Heart left ventricle (tissue), 16 donors: ENCODE results near the gene MICALL1. TPM values are rescaled to one million over a fixed set of nuclear protein-coding genes. Genes with fewer than 3 reads are reported as not detected.

Source experiments
- ATAC-seq, 4 donors: fragments of 200-7000 bp; cut with Tn5 transposase; one replicate each; pipeline ENCODE4 v1.9.1; 2020 to 2022; ENCODE audit warnings: moderate library complexity in 4 of 4, mild to moderate bottlenecking in 3 of 4, moderate number of reproducible peaks in 1 of 4
- DNase-seq, 5 donors: peaks; one replicate each; pipeline ENCODE4 v3.0.0-alpha.2; 2020
- H3K27ac ChIP-seq, 12 donors: fragments of 200-600 bp; sonication (generic) in 4 of 12; one replicate each; pipeline versions ENCODE4 v1.5.0 to v1.8.0; 2016 to 2022; ENCODE audit warnings: mild to moderate bottlenecking in 2 of 12
- H3K27me3 ChIP-seq, 9 donors: fragments of 200-600 bp; sonication (generic) in 2 of 9; one replicate each; pipeline versions ENCODE4 v1.5.1 to v1.8.0; 2016 to 2022; ENCODE audit warnings: mild to moderate bottlenecking in 3 of 9
- H3K36me3 ChIP-seq, 9 donors: fragments of 200-600 bp; sonication (generic) in 2 of 9; one replicate each; pipeline versions ENCODE4 v1.5.0 to v1.8.0; 2018 to 2022; ENCODE audit warnings: mild to moderate bottlenecking in 2 of 9
- H3K4me1 ChIP-seq, 12 donors: fragments of 200-600 bp; sonication (generic) in 4 of 12; one replicate each; pipeline versions ENCODE4 v1.5.0 to v1.8.0; 2016 to 2022; ENCODE audit warnings: mild to moderate bottlenecking in 3 of 12
- H3K4me3 ChIP-seq, 12 donors: fragments of 200-600 bp; sonication (generic) in 4 of 12; one replicate each; pipeline versions ENCODE4 v1.5.0 to v1.8.0; 2017 to 2022; ENCODE audit warnings: mild to moderate bottlenecking in 9 of 12, moderate library complexity in 4 of 12
- H3K9me3 ChIP-seq, 12 donors: fragments of 200-600 bp; sonication (generic) in 4 of 12; one replicate each; pipeline versions ENCODE4 v1.5.0 to v1.8.0; 2016 to 2022; ENCODE audit warnings: mild to moderate bottlenecking in 1 of 12
- CTCF ChIP-seq, 12 donors: fragments of 200-600 bp; sonication (generic) in 4 of 12; IDR thresholded peaks; one replicate each; pipeline versions ENCODE4 v1.5.0 to v1.8.0; 2018 to 2022; ENCODE audit warnings: antibody characterized with exemption in 12 of 12, mild to moderate bottlenecking in 5 of 12
- POLR2A ChIP-seq, 2 donors: fragments of 450-650 bp; IDR thresholded peaks; one replicate each; pipeline ENCODE4 v1.6.1; 2017; ENCODE audit warnings: antibody characterized with exemption in 2 of 2, mild to moderate bottlenecking in 2 of 2, moderate library complexity in 2 of 2
- WGBS, 4 donors: extraction: QIAGEN DNeasy Blood & Tissue Kit in 2 of 4; methylation state at CpG; one replicate each; pipeline versions ENCODE4 v1.1.5 to v1.1.7; 2013 to 2018; 5-methylcytosine and 5-hydroxymethylcytosine counted together
- intact Hi-C, 10 donors: fragments of 100-400 bp; cut with DNase I; formaldehyde crosslinking; loops; one replicate each; pipeline versions ENCODE4 v1.11.1 to v1.14.2; 2022
- microRNA-seq, 4 donors: library from miRNA; unstranded; fragments of <30 nt; microRNA quantifications; one replicate each; pipeline versions ENCODE4 to v1.2.0, GENCODE V29; 2017 to 2020
- polyA plus RNA-seq, 2 donors: library from polyadenylated mRNA; stranded (reverse); fragments of 200-250 nt; gene quantifications; one replicate each; pipeline ENCODE4 v1.2.3, GENCODE V29; 2013
- total RNA-seq, 9 donors: library from RNA; depleted of rRNA in 2 of 9; stranded (reverse); fragments of >200 nt in 2 of 9; fragmentation: NEBNext Ultra II Directional in 3 of 9; extraction: Animal tissue kit (Norgen Biotek cat#: 25700) in 3 of 9; gene quantifications; one replicate each; pipeline versions ENCODE4 v1.1.0 to v1.2.4, GENCODE V29; 2016 to 2023
- donor health status: ischemic (EF 13 %, LVEDD 7.1; RV severe dilation, severe dysfunction).
- donor health status: healthy with polysubstance abuse.
- donor health status: DM: no; HTN: yes; CAD: no.
- donor health status: DM: no; HTN: no; CAD: no.
- donor health status: ischemic (EF 25% LVEDD 6.9; RV normal size, moderate dysfunction).
- donor health status: ischemic (EF 25% LVEDD 5.7; RV mildly dilated, moderate dysfunction).
- donor health status: healthy.
- donor health status: DM: yes; HTN: yes; CAD: no.
- donor health status: ischemic (EF 35%, LVEDD 5.7; RV mildly dilated, moderate dysfunction).
- donor health status: nonischemic (EF 11% LVEDD 7.7; RV severe dilation, severe dysfunction).
- donor health status: DM: yes; HTN: yes; CAD: no.
- donor health status: PGD.
- donor health status: ischemic (EF 29% LVEDD 5.4; RV normal size, mild dysfunction).
- donor health status: nonischemic (EF 23%, LVEDD 6.1; RV moderate dilation, normal function).

The MICALL1 gene
- total and polyA plus RNA-seq, 11 donors = 10.6 to 40.7 (median 17.8) TPM

GRCh38 chr22:37991731-37992442 is 85.8 kb downstream of the MICALL1 start:
- Histone ChIP-seq H3K4me1 (peaks cover 0 to 19% (median 1%) of the 10 kb centered on the region in 12 donors), H3K4me3 (no peak overlapping the region), H3K9me3 (no peaks in the 10 kb centered on the region), H3K27ac (no peak overlapping the region), H3K36me3 (peaks cover 0 to under 1% (median 0%) of the 10 kb centered on the region in 9 donors), H3K27me3 (no peaks in the 10 kb centered on the region)
- no peak for DNase-seq
- 74 to 85% (median 76%) methylated on average over 6 of the region's 6 CpGs for WGBS, 4 donors
- intact Hi-C loops = no loop called here
- TF ChIP-seq POLR2A (IDR thresholded peaks at IDR 0.05) = no peak
- no peak for TF ChIP-seq CTCF (IDR thresholded peaks at IDR 0.05)
- ATAC-seq = no peak

Small RNA genes lying within 50 kb of the gene (microRNA-seq; reads per million reads assigned to microRNA genes)
- gene MIR4534 = 0 reads per million in 4 donors
- gene MIR6820 = 0.77 to 2.1 (median 1.4) reads per million in 4 donors

Other genes with a start within 250 kb of the MICALL1 start
- 10 to 100 TPM; 15.2 to 33.1 (median 25.9) TPM for gene PDXP, start 247.6 kb upstream of the MICALL1 start, total RNA-seq
- gene PDXP, start 247.6 kb upstream of the MICALL1 start, polyA plus RNA-seq = 10 to 100 TPM; 12.8 to 36.4 TPM
- gene LGALS1, start 230.7 kb upstream of the MICALL1 start, total RNA-seq = 1,000 to 10,000 TPM in 3 of 9 donors, 100 to 1,000 TPM in 6; 722 to 2,034 (median 903) TPM
- gene LGALS1, start 230.7 kb upstream of the MICALL1 start, polyA plus RNA-seq = 1,000 to 10,000 TPM; 1,230 to 2,204 TPM
- 10 to 100 TPM in 8 of 9 donors, 1 to 10 TPM in 1; 8.0 to 16.3 (median 13.8) TPM for gene NOL12, start 220.0 kb upstream of the MICALL1 start, total RNA-seq
- gene NOL12, start 220.0 kb upstream of the MICALL1 start, polyA plus RNA-seq = 10 to 100 TPM; 16.8 to 29.2 TPM
- gene TRIOBP, start 209.2 kb upstream of the MICALL1 start, total RNA-seq = 100 to 1,000 TPM in 4 of 9 donors, 10 to 100 TPM in 5; 67.9 to 147 (median 94.7) TPM
- 100 to 1,000 TPM in 1 of 2 donors, 10 to 100 TPM in 1; 54.9 to 119 TPM for gene TRIOBP, start 209.2 kb upstream of the MICALL1 start, polyA plus RNA-seq
- gene GCAT, start 98.4 kb upstream of the MICALL1 start, total RNA-seq = 10 to 100 TPM; 25.2 to 83.6 (median 39.7) TPM
- 10 to 100 TPM; 26.7 to 53.4 TPM for gene GCAT, start 98.4 kb upstream of the MICALL1 start, polyA plus RNA-seq
- not detected for gene GALR3, start 82.9 kb upstream of the MICALL1 start, total RNA-seq
- gene GALR3, start 82.9 kb upstream of the MICALL1 start, polyA plus RNA-seq = not detected
- gene ANKRD54, start 62.0 kb upstream of the MICALL1 start, total RNA-seq = 10 to 100 TPM; 11.6 to 44.6 (median 15.9) TPM
- gene ANKRD54, start 62.0 kb upstream of the MICALL1 start, polyA plus RNA-seq = 10 to 100 TPM; 15.7 to 20.4 TPM
- gene EIF3L, start 56.9 kb upstream of the MICALL1 start, total RNA-seq = 100 to 1,000 TPM; 237 to 456 (median 369) TPM
- gene EIF3L, start 56.9 kb upstream of the MICALL1 start, polyA plus RNA-seq = 100 to 1,000 TPM; 111 to 284 TPM
- gene C22orf23, start 47.3 kb downstream of the MICALL1 start, total RNA-seq = under 1 TPM in 7 of 9 donors, not detected in 2; 0.16 to 0.80 (median 0.44) TPM
- under 1 TPM; 0.37 to 0.65 TPM for gene C22orf23, start 47.3 kb downstream of the MICALL1 start, polyA plus RNA-seq
- gene POLR2F, start 47.4 kb downstream of the MICALL1 start, total RNA-seq = 100 to 1,000 TPM in 1 of 9 donors, 10 to 100 TPM in 8; 60.7 to 120 (median 77.5) TPM
- gene POLR2F, start 47.4 kb downstream of the MICALL1 start, polyA plus RNA-seq = 100 to 1,000 TPM; 140 to 218 TPM
- gene SOX10, start 78.3 kb downstream of the MICALL1 start, total RNA-seq = 1 to 10 TPM in 5 of 9 donors, under 1 TPM in 4; 0.43 to 7.6 (median 1.1) TPM
- 1 to 10 TPM in 1 of 2 donors, under 1 TPM in 1; 0.82 to 1.8 TPM for gene SOX10, start 78.3 kb downstream of the MICALL1 start, polyA plus RNA-seq
- gene PICK1, start 151.1 kb downstream of the MICALL1 start, total RNA-seq = 10 to 100 TPM; 18.8 to 39.5 (median 22.2) TPM
- 10 to 100 TPM; 26.5 to 41.5 TPM for gene PICK1, start 151.1 kb downstream of the MICALL1 start, polyA plus RNA-seq
- not detected for gene SLC16A8, start 177.9 kb downstream of the MICALL1 start, total RNA-seq
- gene SLC16A8, start 177.9 kb downstream of the MICALL1 start, polyA plus RNA-seq = under 1 TPM in 1 of 2 donors, not detected in 1; 0.34 TPM
- under 1 TPM in 8 of 9 donors, not detected in 1; 0.09 to 0.30 (median 0.22) TPM for gene BAIAP2L2, start 204.4 kb downstream of the MICALL1 start, total RNA-seq
- under 1 TPM; 0.17 to 0.27 TPM for gene BAIAP2L2, start 204.4 kb downstream of the MICALL1 start, polyA plus RNA-seq